Sigmoid colon (tissue), 7 donors: Measurements from ENCODE around the gene ADGRF1. TPM values are rescaled to one million over a fixed set of nuclear protein-coding genes. Genes with fewer than 3 reads are reported as not detected.
"Not testable (repeated sequence)": the region's sequence is repeated elsewhere in the genome, so short reads cannot be mapped to it uniquely, and the experiment has no call there.

Experiments used
- DNase-seq: peaks from one replicate; pipeline ENCODE4 v3.0.0-alpha.2; 2019
- H3K27ac ChIP-seq, 4 donors: fragments of 200-600 bp; sonication (generic); one replicate each; pipeline ENCODE4 v1.5.1; 2016 to 2019; ENCODE audit warnings: mild to moderate bottlenecking in 1 of 4
- H3K27me3 ChIP-seq, 3 donors: fragments of 200-600 bp; sonication (generic); one replicate each; pipeline ENCODE4 v1.5.1; 2019; ENCODE audit warnings: mild to moderate bottlenecking in 1 of 3
- H3K36me3 ChIP-seq, 4 donors: fragments of 200-600 bp; sonication (generic); one replicate each; pipeline ENCODE4 v1.5.1; 2016 to 2019
- H3K4me1 ChIP-seq, 4 donors: fragments of 200-600 bp; sonication (generic); one replicate each; pipeline ENCODE4 v1.5.1; 2017 to 2019
- H3K4me3 ChIP-seq, 4 donors: fragments of 200-600 bp; sonication (generic); one replicate each; pipeline ENCODE4 v1.5.1; 2017 to 2019; ENCODE audit warnings: mild to moderate bottlenecking in 2 of 4, moderate library complexity in 1 of 4
- H3K9me3 ChIP-seq, 4 donors: fragments of 200-600 bp in 3 of 4; sonication (generic) in 3 of 4; one replicate each; pipeline versions ENCODE4 v1.5.1 to v1.6.1; 2013 to 2019
- CTCF ChIP-seq, 4 experiments: fragments of 450-650 bp in 3 of 4; fragments of 200-600 bp in 1 of 4; IDR thresholded peaks; one replicate each; pipeline ENCODE4 v1.5.1; 2016 to 2019; ENCODE audit warnings: antibody characterized with exemption in 4 of 4, mild to moderate bottlenecking in 3 of 4, moderate library complexity in 2 of 4
- EP300 ChIP-seq, 4 donors: sonication (generic); formaldehyde crosslinking; IDR thresholded peaks; one replicate each; pipeline ENCODE4 v1.6.1; 2017; ENCODE audit warnings: antibody characterized with exemption in 4 of 4
- POLR2A ChIP-seq, 2 donors: fragments of 450-650 bp; IDR thresholded peaks; one replicate each; pipeline ENCODE4 v1.6.1; 2016; ENCODE audit warnings: antibody characterized with exemption in 2 of 2, mild to moderate bottlenecking in 2 of 2, moderate library complexity in 2 of 2
- POLR2AphosphoS5 ChIP-seq, 4 donors: sonication (generic); formaldehyde crosslinking; IDR thresholded peaks; one replicate each; pipeline ENCODE4 v1.6.1; 2017; ENCODE audit warnings: antibody characterized with exemption in 4 of 4
- WGBS, 2 donors: extraction: QIAGEN DNeasy Blood & Tissue Kit; methylation state at CpG; one replicate each; pipeline ENCODE4 v1.1.7; 2013; 5-methylcytosine and 5-hydroxymethylcytosine counted together
- intact Hi-C: fragments of 100-400 bp; cut with DNase I; formaldehyde crosslinking; loops from one replicate; pipeline ENCODE4 v1.15.1; 2023
- polyA plus RNA-seq, 3 donors: library from polyadenylated mRNA; stranded (reverse); fragments of 200-250 nt; gene quantifications; one replicate each; pipeline ENCODE4 v1.2.3, GENCODE V29; 2013
- total RNA-seq, 4 donors: library from RNA; depleted of rRNA; stranded (reverse); fragments of >200 nt; gene quantifications; one replicate each; pipeline ENCODE4 v1.1.0, GENCODE V29; 2016
- donor health status: healthy with polysubstance abuse.
- donor health status: Bipolar disorder and iron deficiency.
- donor health status: healthy.

The ADGRF1 gene
- total and polyA plus RNA-seq, 7 donors, result 0.46 to 1.0 TPM; not detected in 5

GRCh38 chr6:47061309-47062300 lies 19.5 kb upstream of the ADGRF1 start:
- Histone ChIP-seq H3K4me1 (peaks cover 0 to 37% (median 22%) of the 10 kb centered on the region in 4 donors), H3K27ac (peak overlapping the region; percentile 14 to 75 (median 46)), H3K36me3 (no peaks in the 10 kb centered on the region), H3K27me3 (no peaks in the 10 kb centered on the region), H3K9me3 (no peaks in the 10 kb centered on the region), H3K4me3 (no peak overlapping the region)
- peak; percentile 88 for DNase-seq
- intact Hi-C loops, result loop anchor here (2.0 kb wide), 1 partner anchor 21 kb away; no protein-coding TSS in a partner anchor
- WGBS, 2 donors, result 71 to 82% methylated on average over 5 of the region's 5 CpGs
- TF ChIP-seq CTCF (IDR thresholded peaks at IDR 0.05), result peak in 1 of 4 experiments; percentile 14
- peak; percentile 76 to 97 (median 88) for TF ChIP-seq POLR2AphosphoS5 (IDR thresholded peaks at IDR 0.05)
- TF ChIP-seq EP300 (IDR thresholded peaks at IDR 0.05), result peak in 2 of 4 donors; percentile 74 to 76
- TF ChIP-seq POLR2A (IDR thresholded peaks at IDR 0.05), result no peak

- H3K36me3 ChIP-seq, result no peaks in the 10 kb centered on the region
- peaks cover 0 to 37% (median 22%) of the 10 kb centered on the region in 4 donors for H3K4me1 ChIP-seq
- no peaks in the 10 kb centered on the region for H3K27me3 ChIP-seq
- no peak overlapping the region for H3K4me3 ChIP-seq
- TF ChIP-seq POLR2AphosphoS5 (IDR thresholded peaks at IDR 0.05) (no peak), POLR2A (IDR thresholded peaks at IDR 0.05) (no peak), CTCF (IDR thresholded peaks at IDR 0.05) (no peak), EP300 (IDR thresholded peaks at IDR 0.05) (no peak)
- H3K27ac ChIP-seq, result no peak overlapping the region
- no peak for DNase-seq
- intact Hi-C loops, result no loop called here
- 68 to 73% methylated on average over 5 of the region's 5 CpGs for whole genome bisulfite sequencing, 2 donors
- no peaks in the 10 kb centered on the region for H3K9me3 ChIP-seq
Observed at GRCh38 chr6:47059216-47059885, 17.2 kb upstream of the ADGRF1 start.

- intact Hi-C loops, result no loop called here
- no peak for TF ChIP-seq POLR2AphosphoS5 (IDR thresholded peaks at IDR 0.05)
- no peak for TF ChIP-seq CTCF (IDR thresholded peaks at IDR 0.05)
- TF ChIP-seq POLR2A (IDR thresholded peaks at IDR 0.05), result no peak
- TF ChIP-seq EP300 (IDR thresholded peaks at IDR 0.05), result no peak
Observed at GRCh38 chr6:47057830-47058540, 15.9 kb upstream of the ADGRF1 start.

GRCh38 chr6:47056832-47057231 lies 14.7 kb upstream of the ADGRF1 start:
- no peak for DNase-seq
- peaks cover 0 to 30% (median 16%) of the 10 kb centered on the region in 4 donors for H3K4me1 ChIP-seq
- H3K27ac ChIP-seq, result no peak overlapping the region
- 36 to 84% methylated on average over 2 of the region's 2 CpGs for WGBS, 2 donors
- no peaks in the 10 kb centered on the region for H3K27me3 ChIP-seq
- intact Hi-C loops, result no loop called here
- no peaks in the 10 kb centered on the region for H3K36me3 ChIP-seq
- H3K4me3 ChIP-seq, result no peak overlapping the region
- no peak for TF ChIP-seq POLR2AphosphoS5 (IDR thresholded peaks at IDR 0.05)
- TF ChIP-seq CTCF (IDR thresholded peaks at IDR 0.05), result no peak
- no peak for TF ChIP-seq POLR2A (IDR thresholded peaks at IDR 0.05)
- TF ChIP-seq EP300 (IDR thresholded peaks at IDR 0.05), result no peak
- H3K9me3 ChIP-seq, result no peaks in the 10 kb centered on the region

More at GRCh38 chr6:47057830-47058540, 15.9 kb upstream of the ADGRF1 start:
- H3K36me3 ChIP-seq, result no peaks in the 10 kb centered on the region
- H3K9me3 ChIP-seq, result no peaks in the 10 kb centered on the region
- H3K27me3 ChIP-seq, result no peaks in the 10 kb centered on the region
- no peak for DNase-seq
- H3K4me3 ChIP-seq, result no peak overlapping the region
- H3K4me1 ChIP-seq, result peaks cover 0 to 37% (median 22%) of the 10 kb centered on the region in 4 donors
- no peak overlapping the region for H3K27ac ChIP-seq
- WGBS, 2 donors, result 92 to 96% methylated on average over 1 of the region's 1 CpG

- H3K36me3 ChIP-seq, DNase-seq, intact Hi-C loops, H3K27ac ChIP-seq, H3K4me3 ChIP-seq, H3K4me1 ChIP-seq, H3K27me3 ChIP-seq, H3K9me3 ChIP-seq: not testable (repeated sequence)
- 97 to 99% methylated on average over 2 of the region's 2 CpGs for WGBS, 2 donors
Observed at GRCh38 chr6:47054302-47054701, 12.2 kb upstream of the ADGRF1 start.
